HEK293 (cell line): Measurements from ENCODE around the gene DNAJC6.

Experiments used
- BCL11B ChIP-seq: fragments of 450-650 bp; formaldehyde crosslinking; IDR thresholded peaks from 2 replicates; pipeline ENCODE4 v1.5.1; 2016; ENCODE audit warnings: low read depth, missing biosample characterization, missing genetic modification characterization
- GFI1B ChIP-seq: fragments of 450-650 bp; formaldehyde crosslinking; IDR thresholded peaks from 2 replicates; pipeline ENCODE4 v1.5.1; 2016; ENCODE audit warnings: missing biosample characterization, missing genetic modification characterization
- GLI4 ChIP-seq: fragments of 450-650 bp; formaldehyde crosslinking; IDR thresholded peaks from 2 replicates; pipeline ENCODE4 v1.5.1; 2016; ENCODE audit warnings: missing biosample characterization, missing genetic modification characterization
- KLF10 ChIP-seq: fragments of 450-650 bp; IDR thresholded peaks from 2 replicates; pipeline ENCODE4 v1.5.1; 2018; ENCODE audit warnings: missing biosample characterization, mild to moderate bottlenecking, missing genetic modification characterization
- OVOL3 ChIP-seq: fragments of 450-650 bp; formaldehyde crosslinking; IDR thresholded peaks from 2 replicates; pipeline ENCODE4 v1.5.1; 2016; ENCODE audit warnings: missing biosample characterization, missing genetic modification characterization
- PATZ1 ChIP-seq: fragments of 450-650 bp; formaldehyde crosslinking; IDR thresholded peaks from 2 replicates; pipeline ENCODE4 v1.5.1; 2016; ENCODE audit warnings: missing biosample characterization, missing genetic modification characterization
- PBX3 ChIP-seq: sonication (generic); formaldehyde crosslinking; IDR thresholded peaks from 2 replicates; pipeline ENCODE4 v1.8.1; 2022; ENCODE audit warnings: mild to moderate bottlenecking, moderate library complexity, missing genetic modification reagents
- TRIM28 ChIP-seq: IDR thresholded peaks from 2 replicates; pipeline ENCODE4 v1.6.1; 2011; ENCODE audit warnings: low read length, control low read depth, borderline replicate concordance
- WT1 ChIP-seq: fragments of 450-650 bp; formaldehyde crosslinking; IDR thresholded peaks from 2 replicates; pipeline ENCODE4 v1.5.1; 2016; ENCODE audit warnings: missing biosample characterization, missing genetic modification characterization
- ZBTB20 ChIP-seq: fragments of 450-650 bp; formaldehyde crosslinking; IDR thresholded peaks from 2 replicates; pipeline ENCODE4 v1.5.1; 2016; ENCODE audit warnings: missing biosample characterization, missing genetic modification characterization
- ZBTB8A ChIP-seq: fragments of 450-650 bp; formaldehyde crosslinking; IDR thresholded peaks from 2 replicates; pipeline ENCODE4 v1.5.1; 2016; ENCODE audit warnings: missing biosample characterization, missing genetic modification characterization
- ZFP37 ChIP-seq: fragments of 450-650 bp; formaldehyde crosslinking; IDR thresholded peaks from 2 replicates; pipeline ENCODE4 v1.5.1; 2016; ENCODE audit warnings: missing biosample characterization, missing genetic modification characterization
- ZFP69B ChIP-seq: fragments of 450-650 bp; formaldehyde crosslinking; IDR thresholded peaks from 2 replicates; pipeline ENCODE4 v1.5.1; 2016; ENCODE audit warnings: missing biosample characterization, missing genetic modification characterization
- ZNF114 ChIP-seq: fragments of 450-650 bp; formaldehyde crosslinking; IDR thresholded peaks from 2 replicates; pipeline ENCODE4 v1.5.0; 2017; ENCODE audit warnings: missing biosample characterization, missing genetic modification characterization
- ZNF121 ChIP-seq: fragments of 450-650 bp; formaldehyde crosslinking; IDR thresholded peaks from 2 replicates; pipeline ENCODE4 v1.5.1; 2016; ENCODE audit warnings: missing biosample characterization, missing genetic modification characterization
- ZNF132 ChIP-seq: fragments of 450-650 bp; formaldehyde crosslinking; IDR thresholded peaks from 2 replicates; pipeline ENCODE4 v1.5.1; 2017; ENCODE audit warnings: missing biosample characterization, missing genetic modification characterization, borderline replicate concordance
- ZNF138 ChIP-seq: fragments of 450-650 bp; formaldehyde crosslinking; IDR thresholded peaks from 2 replicates; pipeline ENCODE4 v1.5.1; 2016; ENCODE audit warnings: missing biosample characterization, missing genetic modification characterization, borderline replicate concordance
- ZNF24 ChIP-seq: fragments of 450-650 bp; formaldehyde crosslinking; IDR thresholded peaks from 2 replicates; pipeline ENCODE4 v1.5.1; 2016; ENCODE audit warnings: missing biosample characterization, missing genetic modification characterization
- ZNF324 ChIP-seq: fragments of 450-650 bp; formaldehyde crosslinking; IDR thresholded peaks from 2 replicates; pipeline ENCODE4 v1.5.1; 2016; ENCODE audit warnings: missing biosample characterization, missing genetic modification characterization
- ZNF514 ChIP-seq: fragments of 450-650 bp; formaldehyde crosslinking; IDR thresholded peaks from 2 replicates; pipeline ENCODE4 v1.5.1; 2016; ENCODE audit warnings: missing biosample characterization, missing genetic modification characterization
- ZNF521 ChIP-seq: fragments of 450-650 bp; formaldehyde crosslinking; IDR thresholded peaks from 2 replicates; pipeline ENCODE4 v1.5.1; 2017; ENCODE audit warnings: missing biosample characterization, mild to moderate bottlenecking, missing genetic modification characterization
- ZNF530 ChIP-seq: fragments of 450-650 bp; formaldehyde crosslinking; IDR thresholded peaks from 2 replicates; pipeline ENCODE4 v1.5.1; 2016; ENCODE audit warnings: low read depth, missing biosample characterization, missing genetic modification characterization
- ZNF555 ChIP-seq: fragments of 450-650 bp; formaldehyde crosslinking; conservative IDR thresholded peaks from 2 replicates; pipeline ENCODE4 v1.5.1; 2017; ENCODE audit warnings: missing biosample characterization, mild to moderate bottlenecking, missing genetic modification characterization, inconsistent platforms
- ZNF560 ChIP-seq: fragments of 450-650 bp; formaldehyde crosslinking; IDR thresholded peaks from 2 replicates; pipeline ENCODE4 v1.5.1; 2017; ENCODE audit warnings: missing biosample characterization, missing genetic modification characterization, borderline replicate concordance
- ZNF610 ChIP-seq: fragments of 450-650 bp; formaldehyde crosslinking; IDR thresholded peaks from 2 replicates; pipeline ENCODE4 v1.5.1; 2016; ENCODE audit warnings: missing biosample characterization, missing genetic modification characterization, borderline replicate concordance
- ZNF626 ChIP-seq: fragments of 450-650 bp; sonication (Bioruptor Pico); formaldehyde crosslinking; IDR thresholded peaks from 2 replicates; pipeline ENCODE4 v1.5.1; 2018; ENCODE audit warnings: missing biosample characterization, missing genetic modification characterization, inconsistent platforms
- ZNF629 ChIP-seq: fragments of 450-650 bp; formaldehyde crosslinking; IDR thresholded peaks from 2 replicates; pipeline ENCODE4 v1.5.1; 2017; ENCODE audit warnings: missing biosample characterization, missing genetic modification characterization
- ZNF658 ChIP-seq: fragments of 450-650 bp; formaldehyde crosslinking; IDR thresholded peaks from 2 replicates; pipeline ENCODE4; 2016; ENCODE audit warnings: missing biosample characterization, missing genetic modification characterization
- ZNF704 ChIP-seq: fragments of 450-650 bp; formaldehyde crosslinking; IDR thresholded peaks from 2 replicates; pipeline ENCODE4 v1.5.1; 2016; ENCODE audit warnings: missing biosample characterization, missing genetic modification characterization
- ZNF785 ChIP-seq: fragments of 450-650 bp; formaldehyde crosslinking; IDR thresholded peaks from 2 replicates; pipeline ENCODE4 v1.5.1; 2016; ENCODE audit warnings: missing biosample characterization, missing genetic modification characterization
- ZNF837 ChIP-seq: fragments of 450-650 bp; formaldehyde crosslinking; IDR thresholded peaks from 2 replicates; pipeline ENCODE4 v1.5.1; 2016; ENCODE audit warnings: missing biosample characterization, missing genetic modification characterization
- TF ChIP-seq, protein P1 (sequence below): fragments of 450-650 bp; formaldehyde crosslinking; IDR thresholded peaks from 2 replicates; pipeline ENCODE4 v1.5.1; 2016; ENCODE audit warnings: missing biosample characterization, missing genetic modification characterization, low read depth
- TF ChIP-seq, protein P2 (sequence below): fragments of 450-650 bp; formaldehyde crosslinking; IDR thresholded peaks from 2 replicates; pipeline ENCODE4 v1.5.1; 2017; ENCODE audit warnings: missing biosample characterization, missing genetic modification characterization

The DNAJC6 gene

DNA sequence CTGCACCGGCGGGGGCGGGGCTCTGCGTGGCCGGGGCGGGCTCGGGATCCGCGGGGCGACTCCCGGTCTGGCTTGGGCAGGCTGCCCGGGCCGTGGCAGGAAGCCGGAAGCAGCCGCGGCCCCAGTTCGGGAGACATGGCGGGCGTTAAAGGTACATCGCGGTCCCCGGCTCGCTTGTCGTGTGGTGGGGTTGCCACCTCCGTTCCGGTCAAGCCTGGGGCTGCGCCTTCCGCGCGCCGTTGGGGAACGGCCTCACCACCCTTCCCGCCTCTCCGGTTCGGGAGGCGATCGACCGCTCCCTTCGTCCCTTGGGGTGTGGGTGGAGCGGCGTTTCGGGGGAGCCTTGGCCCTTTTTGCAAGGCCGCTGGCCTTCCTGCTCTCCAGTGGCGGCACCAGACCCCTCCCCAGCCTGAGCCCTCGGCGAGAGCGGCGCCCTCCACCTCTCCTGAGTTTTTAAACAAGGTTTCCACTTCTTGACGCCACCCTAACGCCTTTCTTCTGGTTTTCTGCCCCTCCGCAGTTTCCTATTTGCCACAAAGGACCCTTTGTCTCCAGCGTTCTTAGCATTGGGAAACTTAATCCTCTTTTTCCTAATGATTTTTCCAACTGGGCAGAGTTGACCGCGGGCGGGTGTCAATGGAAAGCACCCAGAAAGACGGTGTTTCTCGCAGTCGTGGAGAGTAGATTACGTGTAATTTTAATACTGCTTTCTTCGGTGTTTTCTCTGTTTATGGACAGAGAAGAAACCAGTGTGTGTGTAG lies 111.4 kb downstream of the DNAJC6 start, which contains the start of the genes LEPR and LEPROT (continued):
- TF ChIP-seq GLI4 (tag by site-specific recombination) (peak; percentile 66; the same call in 1 of the 2 replicates), ZNF24 (tag by site-specific recombination) (peak; percentile 57; the same call in 1 of the 2 replicates), BCL11B (peak; percentile 60; the same call in 1 of the 2 replicates), ZNF626 (tag by site-specific recombination) (no peak), PBX3 (CRISPR knock-in tag) (0 out of 2 replicates have a peak, but pooled peaks have one; percentile 29), ZNF114 (tag by site-specific recombination) (no peak), PATZ1 (tag by site-specific recombination) (peak; percentile 72), ZNF560 (tag by site-specific recombination) (no peak), ZFP37 (tag by site-specific recombination) (peak; percentile 85; the same call in 1 of the 2 replicates), ZNF837 (tag by site-specific recombination) (no peak), TRIM28 (no peak), ZBTB8A (tag by site-specific recombination) (peak; percentile 81), ZNF521 (tag by site-specific recombination) (no peak), ZNF132 (tag by site-specific recombination) (no peak), ZNF610 (peak; percentile 84; the same call in 1 of the 2 replicates), ZBTB20 (tag by site-specific recombination) (peak; percentile 79; the same call in 1 of the 2 replicates), OVOL3 (tag by site-specific recombination) (no peak), ZNF629 (tag by site-specific recombination) (peak; percentile 37; the same call in 1 of the 2 replicates), KLF10 (tag by site-specific recombination) (peak; percentile 37; the same call in 1 of the 2 replicates), WT1 (peak; percentile 62; the same call in 1 of the 2 replicates), ZNF530 (tag by site-specific recombination) (no peak), ZNF514 (no peak), GFI1B (no peak), ZNF658 (tag by site-specific recombination) (no peak), ZNF704 (no peak), ZNF324 (tag by site-specific recombination) (peak; percentile 73), ZNF121 (tag by site-specific recombination) (peak; percentile 51; the same call in 1 of the 2 replicates), ZNF785 (tag by site-specific recombination) (0 out of 2 replicates have a peak, but pooled peaks have one; percentile 44), ZNF138 (tag by site-specific recombination) (no peak), ZFP69B (tag by site-specific recombination) (peak; percentile 48; the same call in 1 of the 2 replicates), ZNF555 (no peak)
- TF ChIP-seq, protein P1, sequence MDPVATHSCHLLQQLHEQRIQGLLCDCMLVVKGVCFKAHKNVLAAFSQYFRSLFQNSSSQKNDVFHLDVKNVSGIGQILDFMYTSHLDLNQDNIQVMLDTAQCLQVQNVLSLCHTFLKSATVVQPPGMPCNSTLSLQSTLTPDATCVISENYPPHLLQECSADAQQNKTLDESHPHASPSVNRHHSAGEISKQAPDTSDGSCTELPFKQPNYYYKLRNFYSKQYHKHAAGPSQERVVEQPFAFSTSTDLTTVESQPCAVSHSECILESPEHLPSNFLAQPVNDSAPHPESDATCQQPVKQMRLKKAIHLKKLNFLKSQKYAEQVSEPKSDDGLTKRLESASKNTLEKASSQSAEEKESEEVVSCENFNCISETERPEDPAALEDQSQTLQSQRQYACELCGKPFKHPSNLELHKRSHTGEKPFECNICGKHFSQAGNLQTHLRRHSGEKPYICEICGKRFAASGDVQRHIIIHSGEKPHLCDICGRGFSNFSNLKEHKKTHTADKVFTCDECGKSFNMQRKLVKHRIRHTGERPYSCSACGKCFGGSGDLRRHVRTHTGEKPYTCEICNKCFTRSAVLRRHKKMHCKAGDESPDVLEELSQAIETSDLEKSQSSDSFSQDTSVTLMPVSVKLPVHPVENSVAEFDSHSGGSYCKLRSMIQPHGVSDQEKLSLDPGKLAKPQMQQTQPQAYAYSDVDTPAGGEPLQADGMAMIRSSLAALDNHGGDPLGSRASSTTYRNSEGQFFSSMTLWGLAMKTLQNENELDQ (tag by site-specific recombination), result no peak
- TF ChIP-seq, protein P2, sequence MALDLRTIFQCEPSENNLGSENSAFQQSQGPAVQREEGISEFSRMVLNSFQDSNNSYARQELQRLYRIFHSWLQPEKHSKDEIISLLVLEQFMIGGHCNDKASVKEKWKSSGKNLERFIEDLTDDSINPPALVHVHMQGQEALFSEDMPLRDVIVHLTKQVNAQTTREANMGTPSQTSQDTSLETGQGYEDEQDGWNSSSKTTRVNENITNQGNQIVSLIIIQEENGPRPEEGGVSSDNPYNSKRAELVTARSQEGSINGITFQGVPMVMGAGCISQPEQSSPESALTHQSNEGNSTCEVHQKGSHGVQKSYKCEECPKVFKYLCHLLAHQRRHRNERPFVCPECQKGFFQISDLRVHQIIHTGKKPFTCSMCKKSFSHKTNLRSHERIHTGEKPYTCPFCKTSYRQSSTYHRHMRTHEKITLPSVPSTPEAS (tag by site-specific recombination), result peak; percentile 20; the same call in 1 of the 2 replicates
